ENCODE measurements around the gene CALHM4.

The CALHM4 gene, protein sequence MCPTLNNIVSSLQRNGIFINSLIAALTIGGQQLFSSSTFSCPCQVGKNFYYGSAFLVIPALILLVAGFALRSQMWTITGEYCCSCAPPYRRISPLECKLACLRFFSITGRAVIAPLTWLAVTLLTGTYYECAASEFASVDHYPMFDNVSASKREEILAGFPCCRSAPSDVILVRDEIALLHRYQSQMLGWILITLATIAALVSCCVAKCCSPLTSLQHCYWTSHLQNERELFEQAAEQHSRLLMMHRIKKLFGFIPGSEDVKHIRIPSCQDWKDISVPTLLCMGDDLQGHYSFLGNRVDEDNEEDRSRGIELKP

DNA sequence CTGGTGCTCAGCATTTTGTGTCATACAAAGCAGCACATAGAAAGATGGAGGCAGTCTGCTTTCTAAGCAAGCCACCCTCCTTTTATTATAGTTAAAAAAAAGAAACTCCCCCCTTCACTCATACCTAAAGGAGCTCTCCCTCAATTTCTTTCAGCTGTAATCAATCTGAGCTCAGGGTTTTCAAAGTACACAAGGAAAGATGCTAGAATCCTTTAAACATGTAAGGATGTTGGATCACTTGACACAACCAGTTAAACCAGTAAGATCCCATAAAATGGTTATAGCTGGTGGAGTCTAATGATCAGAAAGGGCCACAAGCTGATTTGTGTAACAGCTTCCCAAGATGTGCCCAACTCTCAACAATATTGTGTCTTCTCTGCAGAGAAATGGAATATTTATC, at the start of gene CALHM4:
Gene CALHM4 (plus strand): TSS at position 301 of the 400 bp plus-strand sequence. CDS start 43 bp downstream, at position 344.
- no peak for DNase-seq (ENCODE audit: low read depth in 2 of 3, low spot score in 2 of 3)

DNA sequence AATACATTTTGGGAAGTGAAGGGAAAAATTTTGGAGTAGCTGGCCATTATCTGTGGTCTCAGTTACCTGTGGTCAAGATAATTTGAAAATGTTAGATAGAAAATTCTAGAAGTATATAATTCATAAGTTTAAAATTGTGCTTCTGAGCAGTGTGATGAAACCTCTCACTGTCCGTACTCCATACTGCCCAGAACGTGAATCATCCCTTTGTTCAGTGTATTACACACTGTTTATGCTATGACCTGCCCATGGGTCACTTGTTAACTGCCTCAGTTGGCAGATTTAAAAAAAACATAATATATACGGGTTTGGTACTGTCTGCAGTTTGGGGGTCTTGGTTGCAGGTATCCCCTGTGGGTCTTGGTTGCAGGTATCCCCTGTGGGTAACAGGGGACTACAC, 46.2 kb upstream of the CALHM4 start:
- no peak for DNase-seq (ENCODE audit: low read depth in 2 of 3, low spot score in 2 of 3)

DNA sequence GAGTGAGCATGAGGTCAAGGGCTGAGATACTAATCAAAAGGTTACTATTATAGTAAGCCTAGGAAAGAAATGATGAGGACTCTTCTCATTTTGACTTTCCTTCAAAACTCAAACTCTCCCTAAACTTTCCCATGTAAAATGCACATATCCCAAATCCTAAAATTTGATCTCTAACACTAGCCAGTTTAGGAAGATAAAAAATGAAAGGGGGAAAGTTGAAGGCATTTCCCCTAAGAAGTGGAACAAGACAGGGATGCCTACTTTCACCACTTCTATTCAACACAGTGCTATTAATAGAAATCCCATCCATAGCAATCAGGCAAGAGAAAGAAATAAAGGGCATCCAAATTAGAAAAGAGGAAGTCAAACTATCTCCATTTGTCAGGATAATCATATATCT, 45.0 kb upstream of the CALHM4 start:
- no peak for DNase-seq (ENCODE audit: low read depth in 2 of 3, low spot score in 2 of 3)

DNA sequence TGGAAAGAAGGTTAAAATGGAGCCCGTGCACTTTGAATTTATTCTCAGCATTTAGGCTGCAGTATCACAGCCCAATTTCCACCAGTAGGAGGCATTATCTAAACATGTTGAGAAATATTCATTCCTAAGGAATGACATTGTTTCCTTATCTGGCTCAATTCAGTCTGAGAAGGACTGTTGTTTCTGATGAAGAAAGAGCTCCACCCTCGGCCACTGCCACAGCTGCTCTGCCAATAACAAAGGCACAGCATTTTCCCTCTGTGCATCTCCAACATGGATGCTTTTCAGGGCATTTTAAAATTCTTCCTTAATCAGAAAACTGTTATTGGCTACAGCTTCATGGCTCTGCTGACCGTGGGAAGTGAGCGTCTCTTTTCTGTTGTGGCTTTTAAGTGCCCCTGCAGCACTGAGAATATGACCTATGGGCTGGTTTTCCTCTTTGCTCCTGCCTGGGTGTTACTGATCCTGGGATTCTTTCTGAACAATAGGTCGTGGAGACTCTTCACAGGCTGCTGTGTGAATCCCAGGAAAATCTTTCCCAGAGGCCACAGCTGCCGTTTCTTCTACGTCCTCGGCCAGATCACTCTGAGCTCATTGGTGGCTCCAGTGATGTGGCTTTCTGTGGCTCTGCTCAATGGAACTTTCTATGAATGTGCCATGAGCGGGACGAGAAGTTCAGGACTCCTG, 42.0 kb upstream of the CALHM4 start, which contains the start of gene CALHM5:
Gene CALHM5 (plus strand): TSS at position 216 of the 687 bp plus-strand sequence. CDS start 58 bp downstream, at position 274.
- no peak for DNase-seq (ENCODE audit: low read depth in 2 of 3, low spot score in 2 of 3)

DNA sequence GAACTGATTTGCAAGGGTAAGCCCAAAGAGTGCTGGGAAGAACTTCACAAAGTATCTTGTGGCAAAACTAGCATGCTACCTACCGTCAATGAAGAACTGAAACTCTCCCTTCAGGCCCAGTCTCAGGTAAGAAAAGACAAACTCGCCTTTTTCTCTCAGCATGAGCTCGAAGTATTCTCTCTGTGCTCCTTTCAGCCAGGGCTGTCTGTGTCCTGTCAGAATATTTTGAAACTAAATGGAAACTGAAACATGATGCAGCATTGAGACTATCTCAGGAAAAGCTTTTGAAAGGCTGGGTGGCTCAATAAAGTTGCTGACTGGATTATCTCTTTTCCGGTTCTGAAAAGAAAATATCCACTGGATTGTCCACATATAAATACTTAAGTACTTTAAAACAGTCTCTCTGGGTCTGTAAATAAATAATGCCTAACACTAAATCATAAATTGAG, 41.4 kb upstream of the CALHM4 start:
- no peak for DNase-seq (ENCODE audit: low read depth in 2 of 3, low spot score in 2 of 3)

DNA sequence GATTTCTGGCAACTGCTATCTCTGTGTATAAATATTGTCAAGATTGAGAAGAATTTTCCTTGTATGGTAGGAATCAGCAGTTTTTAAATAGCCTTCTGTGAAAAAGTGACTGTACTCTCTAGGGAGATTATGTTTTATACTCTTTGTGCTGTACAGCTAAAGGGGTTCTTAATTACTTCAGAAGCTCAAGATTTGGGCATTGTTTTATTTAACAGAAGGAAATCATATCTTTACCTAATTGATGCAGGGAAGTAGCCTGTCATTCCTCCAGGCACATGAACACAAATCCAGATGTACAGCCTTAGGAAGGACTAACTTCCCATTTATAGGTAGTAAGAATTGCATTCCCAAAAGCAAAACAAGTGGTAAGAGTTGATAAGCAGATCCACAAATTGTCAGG, 40.8 kb upstream of the CALHM4 start:
- no peak for DNase-seq (ENCODE audit: low read depth in 2 of 3, low spot score in 2 of 3)

DNA sequence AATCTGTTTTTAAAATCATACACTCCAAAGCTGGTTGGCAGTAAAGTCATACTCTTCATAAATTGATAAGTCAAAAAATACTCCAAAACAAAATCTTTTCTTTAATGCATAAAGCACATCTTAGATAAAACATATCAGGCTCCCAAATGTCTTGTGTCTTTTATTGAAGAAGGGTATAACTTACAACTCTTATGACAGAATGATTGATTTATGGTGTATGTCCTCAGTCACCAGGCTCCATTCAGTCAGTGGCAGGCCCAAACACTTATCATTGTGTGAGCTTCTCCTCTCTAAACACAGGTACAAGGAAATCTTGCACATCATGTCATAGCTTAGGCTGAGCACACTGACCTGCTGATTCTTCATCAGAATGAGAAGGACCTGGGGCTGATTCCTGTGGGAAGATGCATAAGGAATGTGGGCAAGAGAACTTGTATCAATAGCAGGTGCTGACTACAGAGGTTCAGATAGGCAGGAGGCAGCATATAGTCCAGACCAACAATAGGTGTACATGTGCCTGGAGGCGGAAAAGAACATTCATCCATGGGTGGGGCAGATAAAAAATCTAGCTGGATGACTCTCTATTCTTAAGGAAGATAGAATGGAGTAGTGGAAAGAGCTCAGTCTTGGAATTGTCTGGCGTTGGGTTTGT, 40.2 kb upstream of the CALHM4 start:
- DNase-seq (ENCODE audit: low read depth in 2 of 3, low spot score in 2 of 3): no peak

DNA sequence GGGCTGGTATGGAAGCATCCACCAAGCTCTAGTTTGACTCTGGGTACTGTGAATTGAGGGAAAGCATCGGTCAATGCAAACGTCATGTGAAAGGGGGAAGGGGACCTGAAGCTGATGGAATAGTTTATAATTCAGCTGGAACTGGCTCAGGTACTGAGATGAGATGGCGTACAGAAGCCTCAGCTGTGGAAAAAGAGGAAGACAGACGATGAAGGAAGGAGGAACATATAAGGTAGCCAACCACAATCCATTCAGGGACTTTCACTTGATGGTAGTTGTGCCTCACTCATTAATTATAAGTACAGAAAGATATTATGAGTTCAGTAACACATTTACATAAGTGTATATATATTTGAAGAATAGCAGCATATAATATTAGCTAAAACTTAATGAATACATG, 39.4 kb upstream of the CALHM4 start:
- DNase-seq (ENCODE audit: low read depth in 2 of 3, low spot score in 2 of 3): no peak

DNA sequence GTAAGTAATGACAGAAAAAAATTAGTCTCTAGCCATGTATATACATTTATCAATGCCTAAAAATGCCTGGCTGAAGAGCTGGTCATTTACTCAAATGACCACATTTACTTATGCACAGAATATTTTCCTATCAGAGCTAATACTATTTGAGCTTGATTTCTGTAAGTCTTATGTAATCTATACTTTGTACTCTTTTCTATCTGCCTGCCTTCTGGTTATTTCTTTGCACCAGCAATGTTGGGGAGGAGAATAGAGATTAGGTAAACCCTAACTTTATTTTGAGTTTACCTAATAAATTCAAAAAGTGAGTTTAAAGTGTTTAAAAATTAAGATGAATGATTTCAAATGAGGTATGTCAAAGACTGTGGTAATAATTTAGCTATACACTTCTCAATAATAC, 38.4 kb upstream of the CALHM4 start:
- DNase-seq (ENCODE audit: low read depth in 2 of 3, low spot score in 2 of 3): no peak

DNA sequence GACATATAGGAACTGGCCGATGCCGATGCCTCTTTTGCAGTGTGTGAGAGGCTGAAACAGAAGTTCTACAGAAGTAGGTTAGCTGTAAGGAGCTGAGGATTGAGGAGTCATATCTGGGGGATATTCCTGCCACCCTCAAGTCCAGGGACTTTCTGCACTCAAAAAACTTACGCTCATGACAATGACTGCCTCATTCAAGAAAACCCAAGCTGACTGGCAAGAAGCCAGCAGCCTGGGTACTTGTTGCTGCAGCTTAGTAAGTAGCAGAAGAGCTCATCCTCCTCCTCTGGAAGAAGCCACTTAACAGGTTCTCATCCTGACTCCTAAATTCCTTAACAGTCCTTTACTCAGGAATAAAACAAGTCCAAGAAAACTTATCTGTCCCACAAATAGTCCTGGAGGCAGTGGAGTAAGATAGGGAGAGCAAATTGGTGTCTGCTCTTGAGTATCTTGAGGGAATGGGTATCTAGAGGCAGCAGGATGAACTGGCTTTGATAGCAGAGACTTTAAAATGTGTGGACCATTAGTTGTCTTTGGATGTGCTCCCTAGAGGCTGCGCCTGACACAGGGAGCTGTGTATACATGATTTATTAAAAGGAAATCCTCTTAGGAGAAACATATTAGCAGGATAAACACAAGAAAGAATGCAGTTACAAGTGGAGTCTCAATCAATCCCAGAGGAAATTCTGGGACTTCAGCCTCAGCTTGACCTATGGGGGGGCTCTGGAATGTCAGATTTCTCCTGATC, 34.8 kb upstream of the CALHM4 start:
- DNase-seq (ENCODE audit: low read depth in 2 of 3, low spot score in 2 of 3): no peak

DNA sequence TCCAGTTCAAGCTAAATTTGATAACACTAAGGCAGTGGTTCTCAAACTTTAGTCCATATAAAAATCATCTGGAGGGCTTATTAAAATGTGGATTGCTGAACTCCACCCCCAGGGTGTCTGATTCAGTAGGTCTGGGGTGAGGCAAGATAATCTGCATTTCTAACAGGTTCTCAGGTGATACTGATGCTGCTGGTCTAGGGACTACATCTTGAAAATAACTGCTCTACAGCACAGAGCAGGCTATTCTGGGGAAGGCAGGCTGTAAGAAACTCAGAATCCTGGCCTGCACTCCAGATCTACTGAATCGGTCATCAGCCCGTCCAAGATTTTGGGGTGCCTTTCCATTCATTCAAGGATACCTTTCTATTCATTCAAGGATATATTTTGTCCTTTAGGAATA, 30.7 kb upstream of the CALHM4 start:
- DNase-seq (ENCODE audit: low read depth in 2 of 3, low spot score in 2 of 3): no peak

DNA sequence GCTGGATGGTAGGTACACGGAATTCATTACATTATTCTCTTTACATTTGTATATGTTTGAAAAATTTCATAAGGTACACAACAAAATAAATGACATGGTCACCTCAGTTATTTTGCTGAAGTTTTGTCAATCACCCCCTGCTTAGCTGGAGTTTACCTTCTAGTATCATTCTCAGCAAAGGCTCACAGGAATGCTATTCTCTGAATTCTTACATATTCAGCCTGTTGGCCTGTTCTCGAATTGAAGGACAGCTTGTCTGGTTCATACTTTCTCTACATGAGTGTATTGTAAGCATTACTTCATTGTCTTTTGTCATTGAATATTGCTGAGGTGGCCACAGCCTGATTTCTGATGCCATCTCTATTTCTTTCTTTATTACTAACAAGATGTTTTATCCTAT, 29.3 kb upstream of the CALHM4 start:
- DNase-seq (ENCODE audit: low read depth in 2 of 3, low spot score in 2 of 3): no peak

DNA sequence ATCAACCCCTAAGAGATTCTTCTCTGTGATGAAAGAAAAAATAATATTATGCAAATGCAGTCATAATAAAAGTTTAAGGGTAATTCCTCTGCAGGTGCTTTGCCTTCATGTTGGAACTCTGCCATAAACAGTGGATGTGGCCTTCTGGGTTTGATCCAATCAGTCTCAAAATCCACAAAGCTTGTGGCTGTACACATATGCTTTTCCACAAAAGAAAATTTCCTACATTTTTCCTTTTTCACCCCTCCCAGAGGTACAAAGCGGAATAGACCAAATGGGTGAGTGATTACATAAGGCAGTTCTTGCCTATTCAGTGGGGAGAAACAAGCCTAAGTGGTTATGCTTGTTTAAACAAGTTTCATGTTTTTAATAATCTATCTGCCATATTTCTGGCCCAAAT, 25.4 kb upstream of the CALHM4 start:
- DNase-seq (ENCODE audit: low read depth in 2 of 3, low spot score in 2 of 3): no peak

DNA sequence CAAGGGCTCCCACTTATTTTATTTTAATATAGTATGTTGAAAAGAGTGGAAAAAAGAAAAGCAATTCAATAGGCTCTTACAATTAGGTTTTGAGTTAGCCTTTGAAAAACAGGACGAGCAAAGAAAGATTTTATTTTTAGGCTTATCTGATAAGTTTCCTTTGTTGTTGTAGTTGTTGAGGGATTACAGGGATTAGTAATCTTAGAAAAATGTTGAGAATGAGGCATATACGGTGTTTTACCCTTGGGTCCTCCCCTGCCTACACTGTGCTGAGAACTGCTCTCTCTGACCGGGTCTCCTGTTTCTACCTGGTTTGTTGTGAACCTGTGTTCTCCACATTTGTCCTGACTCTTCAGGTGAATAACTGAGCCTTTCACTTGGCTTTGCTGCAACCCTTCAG, 24.8 kb upstream of the CALHM4 start:
- DNase-seq (ENCODE audit: low read depth in 2 of 3, low spot score in 2 of 3): no peak

DNA sequence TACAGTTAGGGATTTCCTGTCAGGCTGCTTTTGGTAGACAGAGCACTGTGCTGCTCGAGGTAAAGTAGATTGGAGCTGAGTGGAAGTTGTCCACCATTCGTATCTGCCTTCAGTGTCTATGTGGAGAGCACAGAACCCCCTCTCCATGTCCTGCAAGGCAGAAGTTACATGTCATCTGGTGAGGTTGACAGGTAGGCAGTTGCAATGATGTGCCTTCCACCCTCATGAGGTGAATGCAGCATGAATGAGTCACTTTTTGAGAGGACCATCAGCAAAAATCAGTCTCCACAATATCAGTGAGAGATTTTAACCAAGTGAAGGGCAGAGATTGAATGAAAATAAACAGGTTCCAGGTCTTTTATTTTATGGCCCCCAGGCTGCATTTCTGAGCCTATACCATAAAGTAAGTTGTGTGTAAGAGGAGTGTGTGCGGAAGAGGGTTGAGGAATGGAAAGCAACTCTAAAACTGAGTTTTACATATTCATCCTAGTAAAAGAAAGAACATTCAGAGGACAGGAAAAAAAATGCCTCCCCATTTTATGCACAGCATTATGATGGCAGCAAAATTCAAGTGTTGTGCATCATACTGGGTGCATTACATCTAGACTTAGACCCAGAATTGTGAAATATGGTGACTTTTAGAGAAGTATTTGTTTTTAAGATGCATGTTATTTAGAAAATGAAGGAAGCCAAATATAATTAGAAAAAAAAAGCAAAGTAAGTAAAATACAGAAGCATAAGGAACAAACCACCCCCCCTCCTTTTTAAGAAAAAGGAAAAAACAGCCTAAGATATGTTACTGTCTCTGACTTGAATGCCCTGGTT, 23.9 kb upstream of the CALHM4 start:
- DNase-seq (ENCODE audit: low read depth in 2 of 3, low spot score in 2 of 3): no peak

DNA sequence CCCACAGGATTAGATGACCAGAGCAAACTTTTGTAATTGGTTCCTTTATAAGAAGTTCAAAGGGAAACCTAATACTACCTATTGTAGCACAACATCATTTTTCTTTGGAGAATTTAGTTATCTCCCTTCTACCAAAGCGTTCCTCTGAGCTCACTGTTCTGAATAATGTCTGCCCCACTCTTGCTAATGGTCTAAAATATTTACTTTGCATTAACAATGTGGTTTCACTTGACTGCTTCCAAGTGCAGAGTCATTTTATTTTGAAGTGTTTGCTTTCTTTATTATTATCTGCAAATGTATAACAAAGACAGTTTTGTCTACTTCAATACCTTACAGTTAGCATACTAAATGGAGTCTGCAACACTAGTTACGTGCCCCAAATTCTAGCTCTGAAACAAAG, 23.1 kb upstream of the CALHM4 start:
- DNase-seq (ENCODE audit: low read depth in 2 of 3, low spot score in 2 of 3): no peak

DNA sequence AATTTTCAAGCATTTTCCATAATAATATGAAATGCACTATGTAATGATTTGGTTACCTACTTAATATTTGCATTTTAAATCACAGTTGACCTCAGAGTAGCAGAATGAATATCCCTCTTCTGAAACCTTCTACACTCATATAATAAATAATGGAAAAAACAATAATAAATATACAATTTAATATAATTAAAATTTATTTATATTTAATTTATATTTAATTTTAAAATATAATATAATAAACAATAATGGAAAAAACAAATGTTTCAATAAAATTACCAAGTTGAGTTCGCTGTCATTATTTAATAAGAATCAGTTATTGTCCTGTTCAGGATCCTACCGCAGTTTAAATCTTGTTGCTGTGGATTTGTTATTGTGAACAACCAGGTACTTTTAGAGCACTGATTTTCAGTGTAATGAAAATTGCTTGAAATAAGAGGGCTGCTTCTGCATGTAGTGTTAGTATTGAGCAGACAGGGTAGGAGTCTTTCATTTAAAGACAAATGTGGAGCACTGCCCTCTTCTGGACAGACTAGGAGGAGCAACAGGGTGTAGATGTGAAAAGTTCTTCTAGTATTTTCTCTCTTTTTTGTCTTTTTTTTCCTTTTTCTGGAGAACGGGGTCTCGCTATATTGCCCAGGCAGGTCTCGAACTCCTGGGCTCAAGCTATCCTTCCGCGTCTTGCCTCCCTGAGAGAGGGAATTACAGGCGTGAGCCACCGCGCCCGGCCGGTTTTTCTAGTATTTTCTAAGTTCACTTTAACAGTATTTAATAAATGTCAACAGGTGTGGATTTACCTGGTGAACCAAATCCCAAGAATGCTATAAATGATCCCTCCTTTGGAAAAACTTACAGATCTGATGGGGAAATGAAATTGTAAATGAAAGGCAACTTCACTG, 21.6 kb upstream of the CALHM4 start:
- peak in 1 of 3 experiments; percentile 22 for DNase-seq (ENCODE audit: low read depth in 2 of 3, low spot score in 2 of 3)

DNA sequence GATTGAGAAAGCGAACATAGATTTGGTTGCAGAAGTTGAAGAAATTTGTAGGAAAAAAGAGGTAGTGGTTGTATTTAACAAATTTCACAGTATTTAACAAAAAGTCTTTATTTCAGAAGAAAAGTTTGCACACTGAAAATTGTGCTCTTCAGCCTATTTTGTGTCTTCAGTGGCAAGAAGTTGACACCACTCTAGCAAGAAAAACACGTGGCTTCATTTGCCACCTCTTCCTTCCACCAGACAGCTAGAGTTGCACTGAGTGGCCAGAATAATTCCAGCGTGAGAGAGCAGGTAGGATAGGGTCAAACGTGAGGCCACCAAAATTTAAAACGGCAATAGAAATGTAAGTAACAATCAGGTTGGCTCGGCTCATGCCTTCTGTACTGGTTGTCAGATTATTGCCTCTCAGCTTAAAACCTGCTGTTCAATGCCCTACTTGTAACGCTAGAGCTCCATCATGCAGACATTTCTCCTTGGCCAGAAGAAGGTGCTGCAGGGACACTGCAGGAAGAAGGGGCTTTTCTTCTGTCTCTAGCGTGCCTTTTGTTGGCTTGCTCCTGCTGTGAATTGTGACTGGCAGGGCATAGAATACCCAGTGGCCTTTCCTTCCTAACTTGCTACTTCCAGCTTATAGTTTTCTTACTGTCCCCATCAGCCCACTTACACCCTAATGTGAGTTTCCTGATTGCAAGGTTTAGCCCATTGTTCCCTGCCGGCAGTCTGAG, 20.2 kb upstream of the CALHM4 start:
- no peak for DNase-seq (ENCODE audit: low read depth in 2 of 3, low spot score in 2 of 3)

DNA sequence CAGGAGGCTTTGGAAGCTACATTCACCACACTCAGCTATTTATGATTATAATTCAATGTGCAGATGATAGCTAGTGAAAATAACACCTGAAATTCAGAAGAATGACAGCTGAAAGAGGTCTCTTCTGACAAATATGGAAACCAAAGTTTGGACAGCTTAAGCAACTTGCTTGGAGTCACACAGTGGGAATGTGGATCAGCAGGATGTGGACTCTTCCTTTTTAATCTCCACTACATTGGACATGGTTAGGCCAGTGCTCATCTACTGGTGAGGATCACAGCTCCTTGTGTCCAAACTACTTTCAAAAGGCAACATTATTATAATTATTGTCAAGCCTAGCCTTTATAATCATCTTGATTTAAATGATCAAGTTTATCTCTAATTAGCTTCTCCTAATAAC, 18.4 kb upstream of the CALHM4 start:
- DNase-seq (ENCODE audit: low read depth in 2 of 3, low spot score in 2 of 3): no peak
